HG02610 (cell line): ENCODE measurements around the gene RBM15.

Experiments used
- ATAC-seq: cut with Tn5 transposase; IDR thresholded peaks from one replicate; pipeline ENCODE4 v1.9.1; 2021; ENCODE audit warnings: mild to moderate bottlenecking, moderate library complexity; ENCODE audit not compliant: unreplicated experiment

Gene RBM15

DNA sequence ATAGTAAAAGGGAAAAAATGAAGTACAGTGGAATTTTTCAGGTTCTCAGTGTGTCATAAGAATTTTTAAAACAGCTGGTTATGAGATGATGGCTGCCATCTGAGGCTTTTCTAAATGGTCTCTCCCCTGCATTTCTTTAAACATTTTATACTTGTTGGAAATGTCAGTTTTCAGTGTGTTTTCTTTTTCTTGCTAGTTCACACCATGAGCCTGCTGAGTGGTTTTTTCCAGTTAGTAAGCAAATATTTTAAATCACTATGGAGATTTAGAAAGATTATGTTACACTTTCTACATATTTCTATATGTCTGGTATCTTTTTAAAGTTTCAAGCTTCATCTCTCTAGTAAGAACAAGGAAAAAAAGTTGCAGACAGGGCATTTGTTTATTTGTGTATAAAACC, 9.6 kb downstream of the RBM15 start:
- ATAC-seq, result no peak

DNA sequence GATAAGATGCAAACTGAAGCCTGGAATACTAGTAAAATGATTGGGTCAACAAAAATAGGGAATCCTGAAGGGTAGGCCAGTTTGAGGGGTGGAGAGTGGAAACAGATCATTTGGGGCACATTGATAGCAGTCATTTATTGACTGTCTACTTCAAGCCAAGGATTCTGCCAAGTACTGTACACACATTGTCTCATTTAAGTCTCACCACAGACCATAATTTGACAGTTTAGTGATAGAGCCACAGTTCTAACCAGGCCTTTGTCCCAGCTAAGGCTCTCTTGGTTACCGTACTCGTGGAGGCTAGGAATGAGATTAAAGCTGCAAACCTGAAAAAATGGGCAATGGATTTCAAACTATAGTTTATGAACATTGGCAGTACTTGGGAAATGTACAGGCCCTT, 11.2 kb downstream of the RBM15 start:
- no peak for ATAC-seq

DNA sequence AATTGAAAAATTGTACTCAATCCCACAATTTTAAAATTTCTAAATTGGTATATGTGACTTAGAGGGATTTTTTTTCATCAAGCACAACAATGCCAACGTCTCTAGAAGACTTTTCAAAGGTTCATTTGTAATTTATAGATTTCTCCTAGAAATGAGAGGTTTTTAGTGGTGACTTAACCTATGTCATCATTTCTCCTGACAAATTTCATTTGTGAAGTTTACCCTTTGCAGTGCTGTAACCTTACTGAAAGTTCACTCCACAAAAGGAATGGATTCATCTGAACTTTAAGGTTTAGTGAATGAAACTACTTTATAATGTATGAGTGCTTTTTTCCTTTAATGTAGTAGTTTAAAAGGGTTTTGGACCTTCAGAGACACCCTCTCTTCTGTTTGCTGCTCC, 16.1 kb downstream of the RBM15 start:
- ATAC-seq, result no peak

DNA sequence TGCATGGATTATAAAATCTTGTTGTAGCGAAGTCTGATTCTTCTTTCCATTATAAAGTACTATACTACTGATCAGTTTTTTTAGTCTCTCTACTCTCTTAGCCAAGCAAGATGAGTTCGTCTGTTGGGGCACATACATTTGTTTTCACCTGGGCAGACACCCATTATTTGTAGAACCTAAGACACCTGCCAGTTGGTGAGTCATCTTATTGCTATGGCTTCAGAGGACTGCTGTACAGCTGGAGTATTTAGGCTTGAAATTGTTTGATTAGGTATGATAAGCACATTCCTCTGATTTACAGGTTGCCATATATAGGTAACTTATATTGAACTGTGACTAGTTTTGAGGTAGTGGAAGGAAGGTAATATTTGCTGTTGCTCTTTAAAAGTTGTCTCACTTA, 17.2 kb downstream of the RBM15 start:
- ATAC-seq, result no peak

DNA sequence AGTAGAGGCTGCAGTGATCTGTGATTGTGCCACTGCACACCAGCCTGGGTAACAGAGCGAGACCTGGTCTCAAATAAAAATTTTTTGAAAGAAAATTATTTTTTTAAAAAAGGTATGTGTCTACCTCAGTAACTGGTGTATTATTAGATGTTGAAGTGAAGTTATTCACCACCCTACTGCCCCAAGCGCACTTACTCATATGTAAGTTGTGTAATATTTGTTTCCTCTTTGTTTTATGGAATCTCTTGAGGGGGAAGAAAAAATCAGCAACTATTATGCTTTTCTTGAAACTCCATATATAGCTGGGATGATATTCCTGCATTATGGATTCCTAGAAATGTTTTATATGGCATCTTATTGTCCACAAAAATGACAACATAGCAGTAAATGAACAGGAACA, 21.3 kb downstream of the RBM15 start:
- ATAC-seq, result no peak

DNA sequence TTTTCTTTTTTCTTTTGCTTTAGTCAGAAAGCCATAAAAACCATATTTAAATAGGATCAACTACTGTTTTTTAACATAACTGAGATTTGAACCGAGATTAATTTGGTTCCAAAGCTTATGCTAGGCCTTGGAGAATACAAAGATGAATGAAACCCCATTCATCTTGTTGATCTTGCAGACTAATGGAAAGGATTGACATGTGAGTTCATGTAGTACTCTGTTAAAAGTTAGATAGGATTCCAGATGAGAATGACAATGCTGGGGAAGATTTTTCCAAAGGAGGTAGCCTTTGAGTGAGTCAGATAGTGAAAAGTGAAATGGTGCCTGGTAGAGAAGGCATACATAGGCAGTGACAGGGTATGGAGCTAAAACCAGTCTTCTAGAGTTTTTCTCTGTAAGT, 22.7 kb downstream of the RBM15 start:
- ATAC-seq, result no peak

DNA sequence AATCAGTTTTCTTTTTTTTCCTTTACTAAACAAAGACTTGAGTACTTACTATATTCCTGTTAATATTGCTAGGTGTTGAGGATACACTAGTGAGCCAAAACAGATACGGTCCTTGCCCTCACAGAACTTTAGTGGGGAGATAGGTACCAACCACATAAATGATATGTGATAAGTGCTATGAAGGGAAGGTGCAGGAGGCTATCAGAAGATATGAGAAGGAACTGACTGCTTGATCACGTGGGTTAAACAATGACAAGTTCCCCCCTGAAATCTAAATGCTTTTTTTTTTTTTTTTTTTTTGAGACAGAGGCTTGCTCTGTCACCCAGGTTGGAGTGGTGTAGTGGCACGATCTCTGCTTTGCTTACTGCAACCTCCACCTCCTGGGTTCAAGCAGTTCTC, 25.0 kb downstream of the RBM15 start:
- no peak for ATAC-seq

DNA sequence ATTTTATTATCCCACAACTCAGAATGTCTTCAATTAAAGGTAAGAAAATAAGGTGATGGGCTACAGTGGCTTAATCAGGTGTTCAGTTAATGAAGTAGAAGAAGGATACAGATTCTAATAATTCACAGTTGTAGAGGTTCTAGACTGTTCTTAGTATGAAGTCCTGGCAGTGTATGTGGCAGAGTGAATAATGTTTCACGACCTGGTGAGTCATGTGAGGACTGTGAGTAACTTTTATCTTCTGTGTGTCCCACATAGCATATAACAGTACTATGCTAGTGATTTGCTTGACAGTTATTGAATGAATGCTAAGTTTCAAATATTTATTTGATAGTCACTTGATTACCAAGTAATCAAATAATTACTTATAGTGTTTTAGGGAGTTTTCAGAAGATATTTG, 31.6 kb downstream of the RBM15 start:
- peak; percentile 70 for ATAC-seq

DNA sequence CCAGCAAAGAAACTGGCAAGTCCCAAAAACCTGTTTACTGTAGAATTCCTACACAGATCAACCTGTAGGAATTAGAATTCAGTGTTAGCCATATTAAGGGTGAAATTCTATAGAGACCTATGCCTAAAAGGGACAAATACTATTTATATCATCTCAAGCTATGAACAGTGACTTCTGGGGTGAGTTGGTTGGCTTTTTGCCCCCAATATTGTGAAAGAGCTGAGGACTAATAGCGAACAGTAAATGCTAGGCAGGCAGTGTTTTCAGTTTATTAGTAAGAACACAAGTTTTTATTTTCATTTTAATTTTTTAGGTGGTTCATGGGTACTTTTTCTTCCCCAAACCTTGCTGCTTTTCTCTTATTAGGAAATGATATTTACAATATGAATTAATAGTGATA, 36.3 kb downstream of the RBM15 start:
- no peak for ATAC-seq

DNA sequence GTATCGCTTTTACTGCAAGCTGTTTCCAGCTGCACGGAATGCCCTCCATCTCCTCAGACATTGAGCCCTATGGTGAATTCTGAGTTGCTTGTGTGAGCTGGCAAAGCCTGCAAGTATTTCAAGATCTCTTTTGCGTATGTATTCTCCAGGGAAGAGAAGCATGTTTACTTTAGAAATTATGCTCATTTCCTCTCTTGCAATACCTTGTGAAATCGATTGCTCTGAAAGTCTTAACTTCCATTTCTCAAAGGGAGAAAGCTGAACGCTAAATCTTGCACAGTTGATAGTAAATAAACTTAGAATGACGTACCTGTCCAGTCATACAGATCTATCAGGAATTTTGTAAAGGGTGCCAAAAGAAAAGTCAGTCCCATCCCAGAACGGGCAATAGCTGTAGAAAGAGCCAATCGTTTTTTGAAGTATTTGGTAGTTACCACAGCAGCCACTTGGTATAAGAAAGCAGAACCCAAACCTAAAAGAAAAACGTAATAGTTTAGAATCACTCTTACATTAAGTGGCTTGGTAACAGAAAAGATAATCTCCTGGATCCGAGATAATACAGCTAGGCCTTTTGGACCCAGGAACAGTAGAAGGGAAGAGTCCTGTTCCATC, 41.6 kb downstream of the RBM15 start:
- ATAC-seq, result no peak

DNA sequence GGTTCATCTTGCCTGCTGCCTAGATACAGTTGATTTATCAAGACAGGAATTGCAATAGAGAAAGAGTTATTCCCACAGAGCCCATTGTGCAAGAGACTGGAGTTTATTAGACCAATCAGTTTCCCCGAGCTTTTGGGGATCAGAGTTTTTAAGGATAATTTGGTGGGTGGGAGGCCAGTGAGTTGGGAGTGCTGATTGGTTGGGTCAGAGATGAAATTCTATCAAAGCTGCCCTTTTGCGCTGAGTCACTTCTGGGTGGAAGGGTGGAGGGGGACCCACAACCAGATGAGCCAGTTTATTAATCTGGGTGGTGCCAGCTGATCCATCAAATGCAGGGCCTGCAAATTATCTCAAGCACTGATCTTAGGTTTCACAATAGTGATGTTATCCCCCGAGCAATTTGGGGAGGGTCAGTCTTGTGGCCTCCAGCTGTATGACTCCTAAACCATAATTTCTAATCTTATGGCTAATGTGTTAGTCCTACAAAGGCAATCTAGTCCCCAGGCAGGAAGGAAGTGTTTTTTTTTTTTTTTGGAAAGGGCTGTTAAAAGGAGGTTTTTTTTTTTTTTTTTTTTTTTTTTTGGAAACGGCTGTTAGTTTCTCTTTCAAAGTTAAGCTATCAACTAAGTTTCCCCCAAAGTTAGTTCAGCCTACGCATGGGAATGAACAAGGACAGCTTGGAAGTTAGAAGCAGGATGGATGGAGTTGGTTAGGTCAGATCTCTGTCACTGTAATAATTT, 44.2 kb downstream of the RBM15 start:
- no peak for ATAC-seq

DNA sequence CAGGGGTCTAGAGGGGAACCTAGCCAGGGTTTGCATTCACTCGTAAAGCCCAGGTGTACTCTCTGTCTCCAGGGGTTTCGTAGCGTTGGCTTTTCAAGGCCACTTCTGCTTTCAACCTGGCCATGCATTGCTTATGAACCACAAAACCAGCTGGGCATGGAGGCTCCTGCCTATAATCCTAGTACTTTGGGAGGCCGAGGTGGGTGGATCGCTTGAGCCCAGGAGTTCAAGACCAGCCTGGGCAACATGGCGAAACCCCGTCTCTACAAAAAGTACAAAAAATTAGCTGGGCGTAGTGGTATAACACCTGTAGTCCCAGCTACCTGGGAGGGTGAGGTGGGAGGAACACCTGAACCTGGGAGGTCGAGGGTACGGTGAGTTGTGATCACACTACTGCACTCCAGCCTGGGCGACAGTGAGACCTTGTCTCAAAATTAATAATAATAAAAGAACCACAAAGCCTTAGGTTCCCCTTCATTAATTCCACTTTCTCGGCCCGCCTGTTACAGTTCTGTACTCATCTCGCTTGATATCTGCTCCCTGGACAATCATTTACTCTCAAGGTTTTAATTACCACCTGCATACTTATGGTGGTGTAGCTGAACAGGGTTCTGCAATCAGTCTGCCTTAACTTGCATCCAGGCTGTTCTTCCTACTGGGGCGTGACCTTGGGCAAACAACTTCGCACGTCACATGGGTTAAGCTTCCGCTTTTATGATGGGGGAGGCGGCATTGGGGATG, 45.6 kb downstream of the RBM15 start:
- ATAC-seq, result peak; percentile 63

DNA sequence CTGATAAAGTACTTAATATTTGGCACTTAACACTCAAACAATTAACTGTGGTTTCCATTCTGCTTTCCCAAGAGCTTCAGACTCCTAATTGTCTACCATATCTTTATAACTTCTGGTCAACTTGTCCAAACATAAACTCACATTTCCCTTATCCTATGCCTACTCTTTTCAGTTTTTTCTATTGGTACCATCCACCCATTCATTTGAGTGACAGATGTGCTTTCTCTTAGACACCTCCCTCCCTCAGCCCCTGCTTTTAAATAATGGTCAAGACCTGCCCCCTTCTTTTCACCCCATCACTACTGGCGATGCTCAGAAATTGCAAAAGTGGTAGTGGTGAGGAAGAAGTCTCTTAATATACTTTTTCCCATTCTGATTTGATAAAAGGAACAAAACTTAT, 46.2 kb downstream of the RBM15 start:
- ATAC-seq, result no peak

DNA sequence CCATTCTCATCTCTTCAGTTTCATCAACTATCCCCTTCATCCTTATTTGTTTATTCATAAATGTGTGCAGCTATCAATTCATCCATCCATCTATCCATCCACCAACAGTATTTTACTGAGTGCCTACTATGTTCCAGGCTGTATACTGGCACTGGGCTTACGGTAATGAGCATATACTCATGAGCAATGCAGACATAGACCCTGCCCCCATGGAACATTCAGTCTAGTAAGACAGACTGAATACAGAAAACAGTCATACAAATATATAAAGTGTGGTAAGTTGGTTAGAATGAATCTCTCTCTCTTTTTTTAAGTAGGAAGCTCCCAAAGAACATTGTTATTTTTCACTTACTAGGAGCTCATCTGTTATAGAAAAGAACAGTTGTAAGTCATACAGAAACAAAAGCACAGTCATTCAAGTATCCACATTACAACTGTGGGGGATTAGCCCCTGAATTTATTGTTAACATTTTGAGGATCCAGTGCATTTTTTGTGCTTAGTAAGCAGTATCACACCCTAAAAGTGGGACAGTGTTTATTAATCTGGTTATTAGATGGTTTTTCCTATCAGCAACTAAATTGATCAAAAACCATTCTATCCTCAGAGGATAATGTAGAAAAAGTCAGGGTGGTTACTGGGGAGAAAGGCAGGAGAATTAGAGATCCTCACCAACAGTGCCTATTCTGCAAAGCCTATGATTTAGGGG, 48.0 kb downstream of the RBM15 start:
- ATAC-seq, result peak; percentile 30

DNA sequence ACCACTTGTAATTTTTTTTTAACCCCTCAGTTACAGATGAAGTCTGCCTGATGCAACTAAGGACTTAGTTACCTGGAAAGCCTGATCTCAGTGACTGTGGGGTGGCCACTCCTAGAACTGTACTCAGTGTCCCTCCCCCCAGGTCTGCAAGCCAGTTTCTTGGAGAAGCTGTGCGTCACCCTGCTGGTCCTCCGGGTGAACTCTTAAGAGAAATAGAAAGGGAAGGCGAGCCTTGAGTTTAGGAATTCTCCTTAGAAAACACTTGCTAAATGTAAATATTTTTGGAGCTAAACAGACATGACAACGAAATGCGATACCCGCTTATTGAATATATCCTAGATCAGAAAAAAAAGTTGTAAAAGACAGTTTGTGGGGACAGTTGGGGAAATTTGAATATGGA, 50.9 kb downstream of the RBM15 start:
- no peak for ATAC-seq

DNA sequence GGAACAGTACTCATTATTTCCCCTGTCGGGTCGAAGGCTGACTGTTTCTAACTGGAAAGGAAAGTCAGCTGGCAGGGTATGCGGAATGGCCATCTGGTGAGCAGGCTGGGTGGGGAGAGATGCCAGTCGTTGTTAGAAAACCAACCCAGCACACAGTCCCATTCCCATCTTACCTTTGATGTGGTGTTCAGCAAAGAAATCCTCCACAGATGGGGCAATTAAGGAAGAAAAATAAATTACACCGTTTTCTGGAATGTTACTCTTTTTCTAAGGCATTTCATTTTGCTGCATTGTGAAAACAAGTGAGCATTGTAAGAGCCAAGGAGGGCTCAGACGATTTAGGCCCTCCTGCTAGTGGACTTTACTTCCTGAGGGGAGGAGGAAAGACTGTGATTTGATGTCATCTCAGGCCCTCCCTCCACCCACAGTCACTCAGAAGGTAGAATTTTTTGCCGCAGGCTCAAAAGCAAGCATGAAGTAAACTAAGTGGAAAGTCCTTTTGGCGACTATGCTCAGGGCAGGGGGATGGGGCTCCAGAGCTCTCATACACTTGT, 51.6 kb downstream of the RBM15 start, which contains the start of gene SLC16A4:
Gene SLC16A4 (minus strand): TSS at position 335 of the 554 bp plus-strand sequence. CDS start 1,703 bp downstream, outside the sequence.
- ATAC-seq, result no peak

DNA sequence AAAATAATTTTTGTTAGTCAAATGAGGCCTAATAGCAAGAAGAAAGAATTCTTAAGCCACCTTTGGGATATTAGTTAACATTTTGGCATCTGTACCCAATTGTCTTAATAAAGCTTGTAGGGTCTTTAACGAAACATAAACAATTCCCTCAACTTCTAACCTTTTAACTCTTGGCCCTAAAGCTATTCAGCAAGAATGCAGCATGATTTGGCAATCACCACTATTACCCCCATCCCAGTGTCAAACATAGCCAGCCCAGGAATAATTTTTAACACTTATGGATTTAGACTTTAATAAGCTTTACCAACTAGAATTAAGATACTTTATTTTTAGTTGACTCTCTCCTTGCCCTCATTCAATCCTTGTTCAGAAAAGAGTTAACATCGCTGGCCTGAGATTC, 54.1 kb downstream of the RBM15 start:
- ATAC-seq, result no peak

DNA sequence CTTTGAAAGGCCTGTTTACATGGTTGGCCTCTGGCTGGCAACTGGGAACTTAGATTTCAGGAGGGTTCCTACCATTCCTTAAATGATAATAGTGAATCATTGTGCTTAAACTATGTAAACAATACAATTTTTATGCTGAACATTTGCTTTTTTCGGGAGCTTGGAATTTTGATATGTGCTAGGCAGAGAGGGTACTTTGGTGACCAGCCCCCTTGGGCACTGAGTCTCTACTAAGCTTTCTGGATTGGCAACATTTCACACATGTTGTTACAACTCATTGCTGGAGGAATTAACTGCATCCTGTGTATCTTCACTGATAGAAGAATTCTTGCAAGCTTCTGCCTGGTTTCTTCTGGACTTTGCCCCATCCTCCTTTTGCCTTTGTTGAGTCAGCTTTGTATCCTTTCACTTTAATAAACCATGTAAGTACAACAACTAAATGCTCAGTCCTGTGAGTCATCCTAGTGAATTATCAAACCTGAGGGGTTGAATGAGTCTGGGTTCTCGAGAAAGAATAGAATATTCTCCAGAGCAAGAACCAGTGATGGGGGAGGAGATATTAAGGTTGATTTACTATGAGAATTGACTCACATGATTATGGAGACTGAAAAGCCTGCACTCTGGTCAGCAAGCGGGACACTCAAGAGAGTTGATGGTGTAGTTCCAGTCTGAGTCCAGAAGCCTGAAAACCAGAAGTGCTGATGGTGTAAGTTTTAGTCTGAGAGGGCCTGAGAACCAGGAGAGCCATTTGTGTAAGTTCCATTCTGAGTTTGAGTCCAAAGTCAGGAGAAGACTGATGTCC, 54.7 kb downstream of the RBM15 start:
- no peak for ATAC-seq

DNA sequence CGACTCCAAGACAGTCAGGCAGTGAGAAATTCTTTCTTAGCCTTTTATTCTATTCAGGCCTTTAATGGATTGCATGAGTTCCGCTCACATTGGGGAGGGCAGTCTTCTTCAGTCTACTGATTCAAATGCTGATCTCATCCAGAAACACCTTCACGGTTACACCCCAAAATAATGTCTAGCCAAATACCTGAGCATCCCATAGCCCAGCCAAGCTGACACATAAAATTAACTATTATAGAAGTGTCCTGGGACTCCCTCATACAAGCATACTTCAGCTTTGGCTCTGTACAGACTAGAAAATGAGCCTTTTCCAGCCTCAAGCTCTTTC, 55.3 kb downstream of the RBM15 start:
- no peak for ATAC-seq
